Mammary epithelial cell (primary cell): ENCODE results near the gene CSNK1G1.

Experiments
- CTCF ChIP-seq, 2 donors: IDR thresholded peaks in 1 of 2; conservative IDR thresholded peaks in 1 of 2; 2 replicates each; pipeline ENCODE4 v1.5.1; 2011 to 2012; ENCODE audit warnings: inconsistent platforms in 2 of 2, low read length in 2 of 2, mild to moderate bottlenecking in 2 of 2, control low read depth in 1 of 2, low read depth in 1 of 2; ENCODE audit not compliant: insufficient read depth in 1 of 2; ENCODE audit errors: extremely low read depth in 1 of 2
- EZH2 ChIP-seq: IDR thresholded peaks from 2 replicates; pipeline ENCODE4 v1.6.1; 2012; ENCODE audit warnings: low read length, inconsistent platforms, borderline replicate concordance

DNA sequence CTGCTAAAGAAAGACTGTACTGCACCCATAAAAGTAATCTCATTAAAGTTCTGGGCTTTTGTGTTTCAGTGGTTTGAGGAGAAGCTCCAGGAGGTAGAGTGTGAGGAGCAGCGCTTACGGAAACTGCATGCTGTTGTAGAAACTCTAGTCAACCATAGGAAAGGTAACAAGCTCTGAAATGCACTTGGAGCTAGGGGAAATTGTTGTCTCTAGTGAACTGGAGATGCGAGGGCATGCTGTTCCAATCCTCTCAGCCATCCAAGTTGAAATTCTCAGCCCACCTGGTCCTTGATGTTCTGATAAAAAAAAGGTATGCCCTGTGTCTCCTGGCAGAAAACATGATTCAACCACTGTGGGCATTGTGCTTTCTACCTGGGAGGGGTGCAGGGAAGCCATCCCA, 225.8 kb downstream of the CSNK1G1 start:
- no peak for TF ChIP-seq CTCF (conservative IDR thresholded peaks at IDR 0.05 in 1 of 2, IDR thresholded peaks at IDR 0.05 in 1 of 2; ENCODE audit: extremely low read depth in 1 of 2, insufficient read depth in 1 of 2, low read depth in 1 of 2, low read length in 2 of 2)
- no peak for TF ChIP-seq EZH2
